AG04450 (cell line): ENCODE measurements around the gene HYI. TPM values are rescaled to one million over a fixed set of nuclear protein-coding genes. Genes with fewer than 3 reads are reported as not detected.
"Not testable (repeated sequence)": the region's sequence is repeated elsewhere in the genome, so short reads cannot be mapped to it uniquely, and the experiment has no call there.

Experiments
- CTCF ChIA-PET: fragments of 300-600, 350-600 bp; formaldehyde crosslinking; extraction: SDS; loops from one replicate; lab custom pipeline; 2022; ENCODE audit warnings: antibody characterized with exemption, inconsistent platforms; lab: Charles Lee
- POLR2A ChIA-PET: fragments of 350-600 bp; formaldehyde crosslinking; extraction: SDS; loops from one replicate; lab custom pipeline; 2021; ENCODE audit warnings: antibody characterized with exemption, inconsistent platforms; lab: Yijun Ruan, JAX
- DNase-seq: peaks from one replicate; pipeline ENCODE4 v3.0.0-alpha.2; 2011; ENCODE audit warnings: low read depth, low spot score
- H3K27ac ChIP-seq: one replicate; pipeline ENCODE4 v1.5.1; 2012; ENCODE audit warnings: low read depth, low read length, control low read depth
- H3K27me3 ChIP-seq: one replicate; pipeline ENCODE4 v1.6.0; 2012; ENCODE audit warnings: low read length; ENCODE audit not compliant: control insufficient read depth, insufficient read depth
- H3K4me3 ChIP-seq: 2 replicates; pipeline ENCODE4 v1.5.1; 2011; ENCODE audit warnings: mild to moderate bottlenecking, low read depth, low read length, control low read depth
- H3K9me3 ChIP-seq: 2 replicates; pipeline ENCODE4 v1.5.1; 2012; ENCODE audit warnings: low read length; ENCODE audit not compliant: control insufficient read depth, insufficient read depth
- polyA plus RNA-seq: library from polyadenylated mRNA; depleted of rRNA; stranded (reverse); fragments of >200 nt; gene quantifications from 2 replicates; pipeline ENCODE4 v1.2.3, GENCODE V29; 2011
- TF ChIP-seq, protein P1 (sequence below): IDR thresholded peaks from 2 replicates; pipeline ENCODE4 v1.5.1; 2011; ENCODE audit warnings: low read depth, low read length, control low read depth, inconsistent platforms

HYI gene
- polyA plus RNA-seq, 1 experiment = 22.8 TPM

DNA sequence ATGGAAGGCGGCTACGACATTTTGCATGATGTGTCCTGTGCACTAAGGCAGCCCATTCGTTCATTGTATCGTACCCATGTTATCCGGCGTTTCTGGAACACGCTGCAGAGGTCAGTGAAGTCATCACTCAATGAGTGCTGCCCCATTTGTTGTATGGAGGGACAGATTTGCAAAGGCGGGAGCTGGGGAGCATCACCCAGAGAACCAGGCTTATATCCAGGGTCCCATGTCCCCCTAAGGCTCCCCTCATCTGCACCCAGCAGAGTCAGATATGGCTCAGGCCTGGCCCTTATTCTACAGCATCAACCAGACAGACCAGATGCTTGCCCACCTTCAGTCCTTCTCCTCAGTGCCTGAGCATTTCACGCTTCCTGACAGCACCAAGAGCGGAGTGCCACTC, 32.9 kb downstream of the HYI start:
- no peaks in the 10 kb centered on the region for H3K9me3 ChIP-seq
- H3K27me3 ChIP-seq = no peaks in the 10 kb centered on the region
- TF ChIP-seq, protein P1, sequence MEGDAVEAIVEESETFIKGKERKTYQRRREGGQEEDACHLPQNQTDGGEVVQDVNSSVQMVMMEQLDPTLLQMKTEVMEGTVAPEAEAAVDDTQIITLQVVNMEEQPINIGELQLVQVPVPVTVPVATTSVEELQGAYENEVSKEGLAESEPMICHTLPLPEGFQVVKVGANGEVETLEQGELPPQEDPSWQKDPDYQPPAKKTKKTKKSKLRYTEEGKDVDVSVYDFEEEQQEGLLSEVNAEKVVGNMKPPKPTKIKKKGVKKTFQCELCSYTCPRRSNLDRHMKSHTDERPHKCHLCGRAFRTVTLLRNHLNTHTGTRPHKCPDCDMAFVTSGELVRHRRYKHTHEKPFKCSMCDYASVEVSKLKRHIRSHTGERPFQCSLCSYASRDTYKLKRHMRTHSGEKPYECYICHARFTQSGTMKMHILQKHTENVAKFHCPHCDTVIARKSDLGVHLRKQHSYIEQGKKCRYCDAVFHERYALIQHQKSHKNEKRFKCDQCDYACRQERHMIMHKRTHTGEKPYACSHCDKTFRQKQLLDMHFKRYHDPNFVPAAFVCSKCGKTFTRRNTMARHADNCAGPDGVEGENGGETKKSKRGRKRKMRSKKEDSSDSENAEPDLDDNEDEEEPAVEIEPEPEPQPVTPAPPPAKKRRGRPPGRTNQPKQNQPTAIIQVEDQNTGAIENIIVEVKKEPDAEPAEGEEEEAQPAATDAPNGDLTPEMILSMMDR = no peak
- no peak overlapping the region for H3K27ac ChIP-seq
- ChIA-PET POLR2A (no interaction called here), CTCF (no interaction called here)
- no peak for DNase-seq
- H3K4me3 ChIP-seq = no peak overlapping the region

DNA sequence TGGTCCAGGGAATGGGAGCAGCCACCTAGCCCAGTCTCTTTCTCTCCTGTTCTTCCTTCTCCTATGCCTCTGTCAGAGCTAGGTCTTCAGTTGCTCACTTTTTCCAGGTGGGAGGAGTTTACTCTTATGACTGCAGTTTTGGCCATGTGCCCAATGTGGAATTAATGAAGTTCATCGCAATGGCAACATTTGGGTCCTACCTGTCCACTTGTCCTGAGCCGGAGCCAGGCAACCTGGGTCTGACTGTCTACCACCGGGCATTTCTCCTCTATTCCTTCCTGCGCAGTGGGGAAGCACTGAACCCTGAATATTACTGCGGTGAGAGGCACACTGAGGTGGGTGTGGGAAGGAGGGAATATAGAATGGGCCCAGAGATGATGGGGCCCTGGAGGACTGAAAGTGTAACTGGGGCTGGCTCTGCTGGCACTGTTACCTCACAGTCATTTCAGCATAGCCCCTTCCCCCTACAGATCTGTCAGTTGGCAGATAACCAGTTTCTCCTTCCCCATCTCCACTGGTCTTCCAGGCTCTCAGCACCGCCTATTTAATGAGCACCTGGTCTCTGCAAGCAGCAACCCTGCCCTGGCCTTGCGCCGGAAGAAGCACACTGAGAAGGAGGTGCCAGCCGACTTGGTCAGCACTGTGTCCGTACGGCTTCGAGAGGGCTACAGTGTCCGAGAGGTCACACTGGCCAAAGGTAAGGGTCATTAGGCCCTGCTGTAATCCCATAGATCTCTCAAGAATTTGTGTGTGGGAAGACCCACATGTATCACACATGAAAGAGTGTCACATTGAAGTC, 33.9 kb downstream of the HYI start:
- CTCF ChIA-PET = no interaction called here
- H3K9me3 ChIP-seq = no peaks in the 10 kb centered on the region
- POLR2A ChIA-PET = no interaction called here
- no peak overlapping the region for H3K27ac ChIP-seq
- DNase-seq = no peak
- H3K4me3 ChIP-seq = no peak overlapping the region
- TF ChIP-seq, protein P1 = no peak
- no peaks in the 10 kb centered on the region for H3K27me3 ChIP-seq

GRCh38 chr1:43418858-43419257, 34.9 kb downstream of the HYI start:
- no peaks in the 10 kb centered on the region for H3K9me3 ChIP-seq
- no peaks in the 10 kb centered on the region for H3K27me3 ChIP-seq
- no peak for DNase-seq
- CTCF ChIA-PET = interaction anchor here (0.7 kb wide), 1 partner anchor 16 kb away, joined by 7 read pairs; no protein-coding TSS in a partner anchor
- POLR2A ChIA-PET = no interaction called here
- H3K4me3 ChIP-seq = no peak overlapping the region
- TF ChIP-seq, protein P1 = no peak
- no peak overlapping the region for H3K27ac ChIP-seq

DNA sequence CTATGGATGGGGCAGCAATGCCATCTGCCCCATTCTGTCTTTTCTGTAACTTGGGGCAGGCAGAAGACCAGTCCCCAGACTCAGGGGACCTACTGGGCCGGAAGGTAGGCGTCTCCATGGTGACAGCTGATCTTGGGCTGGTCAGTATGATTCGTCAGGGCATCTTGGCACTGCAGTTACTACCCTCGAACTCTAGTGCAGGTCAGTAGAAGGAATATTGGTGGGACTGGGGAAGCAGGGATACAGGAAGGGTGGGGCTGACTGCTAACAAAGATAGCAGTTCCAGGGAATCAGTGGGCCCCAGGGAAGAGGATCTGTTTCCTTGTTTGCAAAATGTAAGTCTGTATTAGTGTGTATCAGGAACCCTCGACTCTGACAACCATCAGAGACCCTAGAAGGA, 37.8 kb downstream of the HYI start:
- Histone ChIP-seq H3K27ac (no peak overlapping the region), H3K9me3 (no peaks in the 10 kb centered on the region), H3K4me3 (no peak overlapping the region), H3K27me3 (no peaks in the 10 kb centered on the region)
- TF ChIP-seq, protein P1 = no peak
- CTCF ChIA-PET = interaction anchor here (1.1 to 4.4 kb wide), 5 partner anchors 177 to 194 kb away, joined by 3 to 141 read pairs (median 8); no protein-coding TSS in a partner anchor
- POLR2A ChIA-PET = no interaction called here
- no peak for DNase-seq

GRCh38 chr1:43414634-43415223, 39.0 kb downstream of the HYI start:
- POLR2A ChIA-PET = no interaction called here
- TF ChIP-seq, protein P1 = peak; percentile 68
- CTCF ChIA-PET = interaction anchor here (0.6 to 4.4 kb wide), 31 partner anchors 9 to 502 kb away, joined by 3 to 141 read pairs (median 3); partner anchors contain the start of genes C1orf210 and CDC20
- DNase-seq = no peak
- no peaks in the 10 kb centered on the region for H3K9me3 ChIP-seq
- H3K27me3 ChIP-seq = no peaks in the 10 kb centered on the region
- no peak overlapping the region for H3K4me3 ChIP-seq
- no peak overlapping the region for H3K27ac ChIP-seq

- CTCF ChIA-PET = interaction anchor here (1.9 to 4.4 kb wide), 3 partner anchors 15 to 185 kb away, joined by 13 to 141 read pairs (median 16); no protein-coding TSS in a partner anchor
- POLR2A ChIA-PET, H3K9me3 ChIP-seq, DNase-seq, H3K27ac ChIP-seq, H3K27me3 ChIP-seq, H3K4me3 ChIP-seq: not testable (repeated sequence)
Observed at GRCh38 chr1:43413426-43413825, 40.3 kb downstream of the HYI start.
